Nephron (organoid): ENCODE measurements around the gene DCUN1D4.

Experiments
- H3K27ac Mint-ChIP-seq, 3 experiments: 2 replicates each; pipeline ENCODE4 v1.8.0; 2020; ENCODE audit warnings: mixed read lengths in 3 of 3, mild to moderate bottlenecking in 2 of 3, moderate library complexity in 1 of 3
- H3K27me3 Mint-ChIP-seq: 2 replicates; pipeline ENCODE4 v1.8.0; 2021; ENCODE audit warnings: low read depth, mild to moderate bottlenecking, moderate library complexity, mixed read lengths
- H3K36me3 Mint-ChIP-seq: 2 replicates; pipeline ENCODE4 v1.8.0; 2020; ENCODE audit warnings: low read depth, mixed read lengths
- H3K4me1 Mint-ChIP-seq: 2 replicates; pipeline ENCODE4 v1.8.0; 2020; ENCODE audit warnings: mixed read lengths
- H3K4me3 Mint-ChIP-seq, 3 experiments: 2 replicates each; pipeline ENCODE4 v1.8.0; 2020; ENCODE audit warnings: mild to moderate bottlenecking in 3 of 3, mixed read lengths in 3 of 3, moderate library complexity in 2 of 3
- H3K9me3 Mint-ChIP-seq: 2 replicates; pipeline ENCODE4 v1.8.0; 2020; ENCODE audit warnings: mixed read lengths
- TF ChIP-seq, protein P1 (sequence below), 3 experiments: fragments of 200-600 bp; sonication (generic); IDR thresholded peaks; one replicate each; pipeline ENCODE4 v1.5.0; 2021; ENCODE audit warnings: antibody characterized with exemption in 3 of 3; ENCODE audit not compliant: unreplicated experiment in 3 of 3

The DCUN1D4 gene

GRCh38 chr4:51942108-51942832 is 99.3 kb downstream of the DCUN1D4 start:
- no peaks in the 10 kb centered on the region for H3K27me3 Mint-ChIP-seq
- no peak overlapping the region for H3K27ac Mint-ChIP-seq
- peaks cover 13% of the 10 kb centered on the region for H3K9me3 Mint-ChIP-seq
- H3K4me3 Mint-ChIP-seq = no peak overlapping the region
- no peaks in the 10 kb centered on the region for H3K36me3 Mint-ChIP-seq
- TF ChIP-seq, protein P1, sequence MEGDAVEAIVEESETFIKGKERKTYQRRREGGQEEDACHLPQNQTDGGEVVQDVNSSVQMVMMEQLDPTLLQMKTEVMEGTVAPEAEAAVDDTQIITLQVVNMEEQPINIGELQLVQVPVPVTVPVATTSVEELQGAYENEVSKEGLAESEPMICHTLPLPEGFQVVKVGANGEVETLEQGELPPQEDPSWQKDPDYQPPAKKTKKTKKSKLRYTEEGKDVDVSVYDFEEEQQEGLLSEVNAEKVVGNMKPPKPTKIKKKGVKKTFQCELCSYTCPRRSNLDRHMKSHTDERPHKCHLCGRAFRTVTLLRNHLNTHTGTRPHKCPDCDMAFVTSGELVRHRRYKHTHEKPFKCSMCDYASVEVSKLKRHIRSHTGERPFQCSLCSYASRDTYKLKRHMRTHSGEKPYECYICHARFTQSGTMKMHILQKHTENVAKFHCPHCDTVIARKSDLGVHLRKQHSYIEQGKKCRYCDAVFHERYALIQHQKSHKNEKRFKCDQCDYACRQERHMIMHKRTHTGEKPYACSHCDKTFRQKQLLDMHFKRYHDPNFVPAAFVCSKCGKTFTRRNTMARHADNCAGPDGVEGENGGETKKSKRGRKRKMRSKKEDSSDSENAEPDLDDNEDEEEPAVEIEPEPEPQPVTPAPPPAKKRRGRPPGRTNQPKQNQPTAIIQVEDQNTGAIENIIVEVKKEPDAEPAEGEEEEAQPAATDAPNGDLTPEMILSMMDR (IDR thresholded peaks at IDR 0.05; ENCODE audit: unreplicated experiment in 3 of 3) = no peak
- H3K4me1 Mint-ChIP-seq = no peaks in the 10 kb centered on the region

- Mint-ChIP-seq H3K4me1 (no peaks in the 10 kb centered on the region), H3K4me3 (no peak overlapping the region), H3K9me3 (peaks cover 11% of the 10 kb centered on the region), H3K27me3 (no peaks in the 10 kb centered on the region), H3K36me3 (no peaks in the 10 kb centered on the region), H3K27ac (no peak overlapping the region)
- TF ChIP-seq, protein P1 (IDR thresholded peaks at IDR 0.05; ENCODE audit: unreplicated experiment in 3 of 3) = no peak
Measured at GRCh38 chr4:51942833-51943215, 99.9 kb downstream of the DCUN1D4 start.

DNA sequence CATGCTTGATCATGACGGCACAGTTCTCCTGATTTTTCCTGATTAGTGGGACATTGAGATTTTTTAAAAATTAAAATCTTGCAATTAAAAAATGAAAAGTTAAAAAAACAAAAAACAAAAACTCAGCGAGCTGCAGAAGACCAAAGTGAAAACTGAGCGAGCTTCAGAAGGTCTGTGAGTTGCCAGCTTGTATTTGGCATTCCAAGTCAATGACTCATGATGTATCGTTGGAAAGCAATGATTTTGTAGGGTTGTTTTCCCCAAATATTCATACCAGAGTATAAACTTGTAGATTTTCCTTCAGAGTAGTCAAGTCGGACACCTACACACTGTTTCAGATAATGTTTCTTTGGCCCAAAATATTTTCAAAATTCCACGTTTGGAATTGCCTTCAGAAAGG is 100.3 kb downstream of the DCUN1D4 start:
- Mint-ChIP-seq H3K36me3 (no peaks in the 10 kb centered on the region), H3K4me3 (no peak overlapping the region), H3K4me1 (no peaks in the 10 kb centered on the region), H3K27me3 (no peaks in the 10 kb centered on the region), H3K9me3 (peaks cover 11% of the 10 kb centered on the region), H3K27ac (no peak overlapping the region)
- TF ChIP-seq, protein P1 (IDR thresholded peaks at IDR 0.05; ENCODE audit: unreplicated experiment in 3 of 3) = no peak

DNA sequence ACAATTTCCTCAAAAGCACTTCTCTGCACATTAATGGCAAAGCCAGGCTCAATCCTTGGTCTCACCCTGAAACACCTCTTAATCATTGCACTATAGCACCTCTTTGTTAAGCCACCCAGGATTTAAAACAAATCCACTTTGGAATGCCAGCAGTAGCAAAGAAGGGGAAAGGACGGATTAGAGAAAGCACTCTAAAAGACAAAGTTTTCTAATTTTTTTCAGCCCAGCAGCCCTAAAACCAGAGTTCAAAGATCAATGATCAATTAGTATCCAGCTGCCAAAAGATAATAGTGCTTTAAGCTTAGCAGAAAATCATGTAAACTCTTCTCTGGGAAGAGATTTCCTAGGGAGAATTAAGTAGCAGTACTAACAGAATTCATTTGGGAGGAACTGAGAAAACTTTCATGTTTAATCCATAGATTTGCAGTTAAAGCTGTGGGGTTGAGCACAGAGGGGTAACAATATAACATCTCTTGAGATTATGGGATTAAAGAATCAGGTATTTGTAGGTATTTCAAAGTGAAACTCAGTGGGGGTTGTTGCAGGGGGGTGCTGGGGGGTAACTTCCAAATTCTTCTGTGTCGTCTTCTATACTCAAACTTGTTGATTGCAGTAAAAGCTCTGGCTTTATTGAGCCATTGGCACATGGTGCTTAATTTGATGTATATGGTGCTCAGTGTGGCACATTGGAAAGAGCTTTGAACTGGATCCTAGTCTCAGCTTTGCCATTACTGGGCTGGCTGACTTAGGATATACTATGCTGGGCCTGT is 115.4 kb downstream of the DCUN1D4 start:
- TF ChIP-seq, protein P1 (IDR thresholded peaks at IDR 0.05; ENCODE audit: unreplicated experiment in 3 of 3) = no peak
- no peak overlapping the region for H3K4me3 Mint-ChIP-seq
- H3K9me3 Mint-ChIP-seq = no peaks in the 10 kb centered on the region
- no peaks in the 10 kb centered on the region for H3K36me3 Mint-ChIP-seq
- no peaks in the 10 kb centered on the region for H3K27me3 Mint-ChIP-seq
- H3K4me1 Mint-ChIP-seq = no peaks in the 10 kb centered on the region
- no peak overlapping the region for H3K27ac Mint-ChIP-seq

DNA sequence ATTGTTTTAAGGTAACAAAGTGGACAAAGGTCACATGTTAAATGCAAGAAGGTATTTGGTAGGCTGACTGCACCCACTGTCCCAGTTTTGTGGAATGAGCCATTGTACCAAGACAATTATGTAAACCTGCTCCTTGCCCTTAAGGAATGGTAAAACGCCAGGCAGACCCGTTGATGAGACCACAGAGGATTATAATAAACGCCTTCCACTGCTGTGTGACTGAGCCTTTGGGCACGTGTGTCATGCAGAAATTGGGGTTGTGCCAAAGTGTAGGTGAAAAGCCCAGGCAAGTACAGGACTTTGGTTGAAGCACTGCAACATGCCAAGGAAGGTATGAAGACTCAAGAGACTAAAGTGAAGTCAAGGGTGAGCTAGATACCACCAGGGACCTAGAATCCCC is 117.5 kb downstream of the DCUN1D4 start:
- TF ChIP-seq, protein P1 (IDR thresholded peaks at IDR 0.05; ENCODE audit: unreplicated experiment in 3 of 3) = no peak
- H3K27me3 Mint-ChIP-seq = no peaks in the 10 kb centered on the region
- H3K4me1 Mint-ChIP-seq = no peaks in the 10 kb centered on the region
- H3K4me3 Mint-ChIP-seq = no peak overlapping the region
- no peaks in the 10 kb centered on the region for H3K9me3 Mint-ChIP-seq
- H3K27ac Mint-ChIP-seq = no peak overlapping the region
- H3K36me3 Mint-ChIP-seq = no peaks in the 10 kb centered on the region
